Suppressor macrophage treated with lipopolysaccharide for 1 hour (primary cell): ENCODE data around the gene TSPY9.
"Not testable (repeated sequence)": the region's sequence is repeated elsewhere in the genome, so short reads cannot be mapped to it uniquely, and the experiment has no call there.

Experiments
- DNase-seq, 3 donors: peaks; one replicate each; pipeline ENCODE4 v3.0.0-alpha.2; 2020 to 2022

TSPY9 gene

DNA sequence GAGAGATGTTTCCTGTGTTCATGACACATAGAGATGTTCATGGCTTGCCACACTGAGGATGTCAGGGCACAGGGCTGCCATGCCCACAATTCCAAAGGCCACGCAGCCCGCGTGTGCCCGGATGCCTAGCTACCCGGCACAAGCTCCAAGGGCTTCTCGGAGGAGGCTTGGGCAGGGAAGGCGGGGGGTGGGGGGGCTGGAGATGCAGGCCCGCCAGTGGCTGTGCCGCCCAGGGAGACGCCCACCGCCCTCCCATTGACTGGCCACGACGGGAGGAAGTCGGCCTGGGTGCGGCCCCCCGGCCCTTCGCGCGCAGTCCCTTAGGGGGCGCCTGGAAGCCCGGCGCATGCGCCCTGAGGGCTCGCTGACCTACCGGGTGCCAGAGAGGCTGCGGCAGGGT is at the start of gene TSPY9:
TSS of gene TSPY9 (plus strand) at position 301 of the 400 bp plus-strand sequence. CDS start at position 347, 46 bp downstream.
- not testable (repeated sequence) for DNase-seq

- DNase-seq: not testable (repeated sequence)
Measured at GRCh38 chrY:9466655-9467054, 20.4 kb upstream of the TSPY9 start, which contains the start of gene TSPY1. TSS of gene TSPY1 (plus strand) at chrY:9466955. CDS start at chrY:9467001, 46 bp downstream.

- not testable (repeated sequence) for DNase-seq
Measured at GRCh38 chrY:9504396-9504795, 17.3 kb downstream of the TSPY9 start.

DNA sequence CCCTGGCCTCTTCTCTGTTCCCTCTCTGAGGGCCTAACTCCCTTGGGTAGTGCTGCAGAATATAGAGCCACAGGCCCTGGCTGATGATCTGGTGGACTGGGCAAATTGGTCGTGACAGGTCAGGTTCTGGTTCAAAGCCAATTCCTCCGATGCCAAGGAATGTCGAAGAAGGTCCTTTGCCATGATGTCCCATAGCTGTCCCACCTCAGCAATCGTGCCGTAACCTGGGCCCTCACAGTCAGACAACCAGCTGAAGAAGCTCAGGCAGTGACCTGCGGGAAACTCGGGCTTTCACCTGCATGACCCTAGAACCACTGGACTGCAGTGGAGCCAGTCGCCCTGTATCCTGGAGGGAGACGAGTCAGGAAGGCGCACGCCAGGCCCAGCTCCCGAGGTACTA is 29.2 kb downstream of the TSPY9 start:
- not testable (repeated sequence) for DNase-seq

- DNase-seq: not testable (repeated sequence)
Measured at GRCh38 chrY:9527580-9527979, 40.5 kb downstream of the TSPY9 start, which contains the start of gene TSPY10. TSS of gene TSPY10 (plus strand) at chrY:9527880. CDS start at chrY:9527926, 46 bp downstream.
